Middle frontal gyrus (tissue), 1 donor: ENCODE data around the gene EXOC2.
"Not testable (repeated sequence)": the region's sequence is repeated elsewhere in the genome, so short reads cannot be mapped to it uniquely, and the experiment has no call there.

ENCODE experiments used
- DNase-seq: peaks from one replicate; pipeline ENCODE4 v3.0.0-alpha.2; 2015; ENCODE audit warnings: low spot score; ENCODE audit errors: extremely low spot score

The EXOC2 gene

DNA sequence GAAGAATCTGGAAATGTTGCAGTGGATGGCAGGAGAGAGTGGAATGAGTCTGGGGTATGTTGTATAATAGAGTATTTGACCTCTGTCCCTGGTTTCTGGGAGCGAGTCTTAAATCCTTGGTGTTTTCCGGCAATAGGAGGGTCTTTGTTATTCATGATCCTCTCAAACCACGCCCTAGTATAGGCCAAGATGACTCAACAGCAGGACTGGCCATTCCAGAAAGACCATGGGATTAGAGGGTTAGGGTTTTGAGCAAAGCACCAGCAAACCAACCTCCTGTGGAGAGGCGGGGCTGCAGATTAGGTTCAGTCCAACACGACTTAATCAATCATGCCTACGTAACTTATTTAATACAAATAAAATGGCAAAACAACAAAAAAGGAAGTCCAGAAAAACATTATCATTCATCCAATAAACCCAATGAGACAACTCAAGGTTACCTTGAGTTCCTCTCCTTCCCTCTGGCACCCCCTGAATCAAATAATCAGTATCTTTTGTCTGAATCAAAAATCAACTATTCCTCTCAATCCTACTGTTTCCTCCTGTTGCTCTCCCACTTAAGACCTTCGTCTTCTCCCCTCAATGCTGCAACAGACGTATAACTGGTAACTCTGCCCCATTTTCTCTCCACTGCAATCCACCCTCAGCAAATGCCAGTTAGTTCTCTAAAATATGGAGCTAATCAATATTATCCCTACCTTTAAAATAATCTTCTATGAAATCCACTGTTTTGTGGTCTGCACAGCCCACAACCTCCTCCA is 51.5 kb downstream of the EXOC2 start:
- no peak for DNase-seq

DNA sequence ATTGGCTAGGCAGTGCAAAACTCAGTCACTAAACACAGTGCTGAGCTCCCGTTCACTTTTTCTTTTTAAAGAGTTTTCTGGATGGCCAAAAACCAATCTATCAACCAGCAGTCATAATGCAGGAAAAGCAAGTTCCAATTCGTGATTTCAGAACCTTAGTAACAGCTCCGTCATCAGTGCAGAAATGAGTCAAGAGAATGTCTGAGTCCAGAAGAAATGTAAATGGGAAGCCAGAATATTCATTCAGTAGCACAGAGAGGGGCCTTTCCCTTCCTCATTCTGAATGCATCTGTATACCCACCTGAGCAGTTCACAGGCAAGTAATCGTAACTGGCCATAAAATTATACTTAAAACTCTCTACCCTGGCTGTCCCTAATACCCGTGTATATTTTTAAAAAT is 56.5 kb downstream of the EXOC2 start:
- no peak for DNase-seq

GRCh38 chr6:635233-635632 is 57.7 kb downstream of the EXOC2 start:
- no peak for DNase-seq

DNA sequence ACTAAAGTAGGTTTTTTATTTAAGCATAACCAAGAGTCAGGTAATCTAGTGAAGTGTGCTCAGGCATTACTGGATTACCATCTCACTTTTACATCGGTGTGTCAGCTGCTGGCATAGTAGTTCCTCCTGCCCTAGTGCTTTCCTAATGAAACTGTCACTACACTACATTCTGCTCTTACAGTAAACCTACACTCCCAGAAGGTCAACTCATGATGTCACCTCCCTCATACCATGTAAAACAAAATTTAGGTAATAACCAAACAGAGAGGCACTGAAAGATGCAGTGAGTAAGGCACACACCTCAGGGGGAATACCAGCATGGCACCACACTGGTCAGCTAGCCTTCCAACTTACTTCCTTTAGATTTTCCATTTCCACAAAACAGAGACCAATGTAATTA is 59.3 kb downstream of the EXOC2 start:
- DNase-seq, result no peak

DNA sequence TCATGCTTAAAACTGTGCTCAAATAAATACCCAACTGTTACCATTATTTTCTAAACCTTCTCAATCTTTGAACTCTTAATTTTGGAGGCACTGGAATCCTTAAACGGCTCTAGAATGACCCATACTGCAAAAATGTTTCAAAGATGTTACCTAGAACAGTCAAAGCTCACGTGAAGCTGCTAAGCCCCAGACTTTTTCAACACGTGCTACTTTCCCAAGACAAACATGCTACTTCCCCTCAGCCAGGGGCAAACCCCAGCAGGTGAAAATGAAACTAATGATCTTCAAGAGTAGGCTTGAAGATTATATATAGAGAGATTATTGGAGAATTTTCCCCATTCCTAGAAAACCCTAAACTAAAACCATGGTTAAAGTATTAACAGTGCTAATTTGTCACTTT is 64.2 kb downstream of the EXOC2 start:
- no peak for DNase-seq

GRCh38 chr6:626236-626635 is 66.7 kb downstream of the EXOC2 start:
- no peak for DNase-seq

GRCh38 chr6:624979-625378 is 68.0 kb downstream of the EXOC2 start:
- DNase-seq, result no peak

DNA sequence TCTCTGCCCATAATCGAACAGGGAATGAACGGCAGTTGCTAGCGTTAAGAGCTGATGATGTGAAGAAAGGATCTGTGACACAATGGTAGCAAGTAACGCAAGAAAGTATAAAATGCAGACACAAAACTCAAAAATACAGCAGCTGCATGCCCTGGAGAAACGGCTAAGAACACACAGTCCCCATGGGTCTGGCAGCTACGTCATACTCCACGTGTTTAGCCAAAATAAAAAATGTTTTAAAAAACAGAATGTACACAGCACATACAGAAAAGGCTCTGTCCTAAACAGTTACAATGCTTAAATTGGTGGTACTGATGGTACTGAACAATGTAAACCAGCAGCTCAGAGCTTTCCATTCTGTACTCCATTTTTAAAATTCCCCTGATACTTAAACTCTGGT is 70.5 kb downstream of the EXOC2 start:
- DNase-seq, result no peak

DNA sequence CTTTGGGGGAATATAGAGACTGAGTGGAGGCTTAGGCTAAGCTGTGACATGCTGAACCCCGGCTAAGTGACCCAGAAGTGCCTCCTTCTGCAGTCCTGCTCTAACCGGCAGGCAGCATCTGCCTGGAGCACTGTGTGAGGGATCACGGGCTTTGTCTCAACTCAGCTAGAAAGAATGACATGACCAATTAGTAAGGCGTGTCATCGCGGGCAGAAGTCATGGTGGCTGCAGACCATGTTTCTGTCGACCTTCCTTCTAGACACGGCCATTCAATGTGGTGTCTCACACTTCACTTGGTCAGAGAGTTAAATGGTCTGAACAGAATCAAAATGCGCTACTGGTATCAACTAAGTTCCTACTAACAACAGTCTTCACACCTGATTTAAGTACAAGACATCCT is 71.0 kb downstream of the EXOC2 start:
- no peak for DNase-seq

GRCh38 chr6:620950-621349 is 72.0 kb downstream of the EXOC2 start:
- DNase-seq, result no peak

DNA sequence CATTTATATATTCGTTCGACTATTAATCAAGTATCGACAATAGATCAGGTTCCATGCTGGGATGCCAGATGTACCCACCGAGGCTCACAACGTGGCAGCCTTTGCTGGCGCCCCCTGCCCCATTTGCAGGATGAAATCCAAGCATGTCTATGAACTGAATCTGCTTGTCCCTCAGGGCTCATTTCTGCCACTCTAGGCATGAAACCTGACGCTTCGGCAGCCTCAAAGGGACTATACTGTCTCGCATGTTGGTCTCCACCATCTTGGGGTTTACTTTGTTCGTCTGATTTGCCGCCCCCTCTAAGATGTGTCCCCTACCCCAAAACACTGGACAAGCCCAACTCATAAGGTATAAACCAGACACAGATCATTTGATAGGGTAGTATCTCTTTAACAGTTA is 72.8 kb downstream of the EXOC2 start:
- no peak for DNase-seq

- DNase-seq, result no peak
These were observed 75.4 kb downstream of the EXOC2 start for GRCh38 chr6:617456-618100.

DNA sequence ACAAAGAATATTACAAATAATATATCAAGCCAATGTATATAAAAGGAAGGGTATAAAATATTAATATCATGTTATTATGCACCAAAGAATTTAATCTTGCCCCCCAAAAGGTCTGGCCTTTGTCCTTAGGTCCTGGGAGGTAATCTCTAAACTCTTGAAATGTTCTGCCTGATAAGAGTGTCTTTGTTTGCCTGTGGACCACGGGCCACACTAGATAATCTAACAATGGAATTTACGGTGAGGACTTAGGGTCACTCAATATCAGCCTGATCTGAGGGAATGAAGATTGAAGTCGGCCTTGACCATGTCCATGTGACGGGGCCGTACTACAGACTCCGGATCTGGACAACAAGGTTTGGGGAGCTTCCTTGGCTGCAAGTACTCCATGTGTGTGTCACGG is 79.0 kb downstream of the EXOC2 start:
- no peak for DNase-seq

- DNase-seq, result no peak
These were observed 81.0 kb downstream of the EXOC2 start for GRCh38 chr6:611928-612327.

- no peak for DNase-seq
These were observed 82.1 kb downstream of the EXOC2 start for GRCh38 chr6:610882-611281.

GRCh38 chr6:609905-610304 is 83.0 kb downstream of the EXOC2 start:
- no peak for DNase-seq

DNA sequence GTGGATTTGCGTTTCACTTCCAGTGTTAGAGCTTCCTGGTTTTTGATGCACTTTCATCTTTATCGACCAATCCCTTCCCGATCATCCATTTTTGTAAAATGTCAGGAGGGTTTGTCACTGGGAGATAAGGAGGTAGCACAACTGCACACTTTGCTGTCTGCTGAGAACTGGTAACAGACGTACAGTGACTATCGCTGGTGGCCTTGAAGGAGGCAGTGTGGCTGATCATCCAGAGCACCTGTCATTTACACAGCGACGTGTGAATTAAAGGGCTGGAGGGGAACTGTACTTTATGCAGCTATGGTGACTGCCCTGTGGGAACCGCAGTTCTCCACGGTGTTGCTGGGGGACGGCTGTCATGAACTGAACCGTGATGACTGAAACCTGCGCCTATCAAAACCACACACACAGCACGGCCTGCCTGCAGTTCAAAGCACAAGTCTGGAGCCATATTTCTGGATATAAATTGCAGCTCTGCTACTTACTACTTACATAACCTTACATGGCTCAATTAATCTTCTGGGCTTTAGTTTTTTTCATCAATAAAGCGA is 86.0 kb downstream of the EXOC2 start:
- DNase-seq, result no peak

DNA sequence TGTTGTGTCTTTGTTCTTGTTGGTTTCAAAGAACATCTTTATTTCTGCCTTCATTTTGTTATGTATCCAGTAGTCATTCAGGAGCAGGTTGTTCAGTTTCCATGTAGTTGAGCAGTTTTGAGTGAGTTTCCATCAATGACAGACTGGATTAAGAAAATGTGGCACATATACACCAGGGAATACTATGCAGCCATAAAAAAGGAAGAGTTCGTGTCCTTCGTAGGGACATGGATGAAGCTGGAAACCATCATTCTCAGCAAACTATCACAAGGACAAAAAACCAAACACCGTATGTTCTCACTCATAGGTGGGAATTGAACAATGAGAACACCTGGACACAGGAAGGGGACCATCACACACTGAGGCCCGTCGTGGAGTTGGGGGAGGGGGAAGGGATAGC is 87.0 kb downstream of the EXOC2 start:
- DNase-seq, result not testable (repeated sequence)

GRCh38 chr6:604579-604978 is 88.4 kb downstream of the EXOC2 start:
- DNase-seq, result no peak

DNA sequence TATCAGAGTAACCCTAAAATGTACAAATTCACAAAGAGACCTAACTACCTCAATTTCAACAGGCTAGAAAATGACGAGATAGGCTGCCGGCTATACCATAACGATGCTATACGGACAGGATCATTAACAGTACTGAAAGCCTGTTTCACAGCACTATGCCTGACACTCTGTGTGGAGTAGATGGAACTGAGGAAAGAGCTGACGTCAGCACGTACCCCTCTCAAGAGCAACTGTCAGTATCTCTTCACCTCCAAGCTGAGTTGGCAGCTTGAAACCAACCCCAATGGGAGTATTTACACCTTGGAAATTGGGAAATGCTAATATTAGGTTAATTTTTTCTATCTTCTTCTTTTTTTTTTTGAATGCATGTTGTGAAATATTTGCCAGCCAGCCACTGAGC is 89.7 kb downstream of the EXOC2 start:
- DNase-seq, result no peak

DNA sequence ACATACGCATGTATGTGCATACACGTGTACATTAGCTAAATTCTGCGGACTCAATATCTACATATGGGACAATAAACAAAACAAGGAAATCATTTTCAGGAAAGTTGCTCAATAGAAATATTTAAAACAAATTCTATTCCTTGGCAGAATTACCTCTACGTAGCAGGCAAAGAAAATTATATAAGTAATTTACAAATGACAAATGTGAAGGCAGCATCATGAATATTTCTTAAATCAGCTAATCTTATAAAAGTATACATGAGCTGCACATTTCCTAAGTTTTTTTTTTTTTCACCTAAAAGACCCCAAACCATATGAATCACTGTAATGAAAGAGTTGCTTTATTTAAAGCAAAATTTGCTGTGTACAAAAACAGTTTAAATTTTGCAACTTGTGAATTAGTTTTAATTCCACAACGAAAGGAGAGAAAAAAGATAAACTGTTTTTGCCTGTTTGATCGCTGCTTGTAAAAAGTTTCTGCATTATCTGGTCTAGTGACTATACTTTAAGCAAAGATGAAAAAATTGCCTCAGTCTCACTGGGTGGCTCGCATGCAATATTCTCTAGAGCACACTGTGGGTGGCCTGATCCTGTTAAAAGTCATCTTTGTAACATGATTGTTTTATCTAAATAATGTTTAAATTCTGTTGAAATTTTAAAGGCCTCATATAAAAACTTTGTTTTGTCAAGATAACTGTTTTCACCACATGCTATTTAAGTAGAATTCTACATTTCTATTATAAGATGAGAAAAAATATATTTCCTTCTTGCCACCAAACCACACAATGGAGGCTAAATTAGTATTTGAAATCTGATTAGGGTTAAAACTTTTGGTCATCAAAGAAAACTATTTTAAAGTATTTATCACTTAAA is 93.1 kb downstream of the EXOC2 start:
- no peak for DNase-seq

DNA sequence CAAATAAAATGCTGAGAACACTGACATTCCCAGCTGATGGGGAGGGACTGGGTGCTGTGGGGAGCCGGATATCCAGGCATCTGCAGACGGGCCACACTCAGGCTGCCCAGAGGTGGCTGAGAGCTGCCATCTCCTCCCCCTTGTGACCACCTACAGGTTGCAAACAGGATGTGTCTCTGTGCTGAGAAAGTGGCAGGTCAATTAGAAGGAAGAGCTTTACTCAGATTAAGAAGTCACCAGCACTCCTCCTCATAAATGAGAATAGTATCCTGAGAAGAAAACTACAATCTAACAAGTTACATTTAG is 99.1 kb downstream of the EXOC2 start:
- DNase-seq, result no peak
